Measurements from ENCODE around the gene ADGRG3.
"Not testable (repeated sequence)": the region's sequence is repeated elsewhere in the genome, so short reads cannot be mapped to it uniquely, and the experiment has no call there.

ADGRG3 gene

DNA sequence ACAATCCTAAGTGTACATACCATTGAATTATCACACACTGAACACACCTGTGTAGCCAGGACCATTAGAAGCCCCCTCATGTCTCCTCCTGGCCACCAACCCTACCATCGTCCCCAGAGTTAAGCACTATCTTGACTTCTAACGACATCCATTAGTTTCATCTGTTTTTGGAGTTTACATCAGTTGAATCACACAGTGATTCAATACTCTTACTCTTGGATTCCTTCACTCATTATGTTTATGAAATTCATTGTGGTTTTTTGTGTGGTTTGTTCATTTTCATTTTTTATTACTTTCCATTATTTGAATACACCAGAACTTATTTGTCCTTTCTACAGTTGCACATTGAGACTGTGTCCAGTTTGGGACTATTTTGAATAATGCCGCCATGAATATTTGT, 40.1 kb downstream of the ADGRG3 start:
- no peak overlapping the region for H3K4me3 ChIP-seq (ENCODE audit: low read depth, low read length)
- TF ChIP-seq, protein P1, sequence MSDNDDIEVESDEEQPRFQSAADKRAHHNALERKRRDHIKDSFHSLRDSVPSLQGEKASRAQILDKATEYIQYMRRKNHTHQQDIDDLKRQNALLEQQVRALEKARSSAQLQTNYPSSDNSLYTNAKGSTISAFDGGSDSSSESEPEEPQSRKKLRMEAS (IDR thresholded peaks at IDR 0.05; ENCODE audit: low read depth, low read length) = no peak
- TF ChIP-seq CTCF (IDR thresholded peaks at IDR 0.05; ENCODE audit: low read depth, low read length) (no peak), POLR2A (IDR thresholded peaks at IDR 0.05; ENCODE audit: extremely low read depth, insufficient read length) (no peak), MYC (IDR thresholded peaks at IDR 0.05; ENCODE audit: low read depth, low read length) (no peak)
- DNase-seq (ENCODE audit: low read depth) = no peak

GRCh38 chr16:57709663-57710062, 41.6 kb downstream of the ADGRG3 start:
- TF ChIP-seq POLR2A (IDR thresholded peaks at IDR 0.05; ENCODE audit: extremely low read depth, insufficient read length) (no peak), MYC (IDR thresholded peaks at IDR 0.05; ENCODE audit: low read depth, low read length) (no peak), CTCF (IDR thresholded peaks at IDR 0.05; ENCODE audit: low read depth, low read length) (no peak)
- TF ChIP-seq, protein P1 (IDR thresholded peaks at IDR 0.05; ENCODE audit: low read depth, low read length) = no peak
- DNase-seq (ENCODE audit: low read depth) = no peak
- no peak overlapping the region for H3K4me3 ChIP-seq (ENCODE audit: low read depth, low read length)

GRCh38 chr16:57711346-57711745, 43.2 kb downstream of the ADGRG3 start:
- no peak overlapping the region for H3K4me3 ChIP-seq (ENCODE audit: low read depth, low read length)
- no peak for DNase-seq (ENCODE audit: low read depth)
- no peak for TF ChIP-seq MYC (IDR thresholded peaks at IDR 0.05; ENCODE audit: low read depth, low read length)
- TF ChIP-seq, protein P1 (IDR thresholded peaks at IDR 0.05; ENCODE audit: low read depth, low read length) = no peak
- TF ChIP-seq POLR2A (IDR thresholded peaks at IDR 0.05; ENCODE audit: extremely low read depth, insufficient read length) = no peak
- no peak for TF ChIP-seq CTCF (IDR thresholded peaks at IDR 0.05; ENCODE audit: low read depth, low read length)

GRCh38 chr16:57711993-57712392, 43.9 kb downstream of the ADGRG3 start:
- H3K4me3 ChIP-seq (ENCODE audit: low read depth, low read length) = no peak overlapping the region
- no peak for DNase-seq (ENCODE audit: low read depth)
- TF ChIP-seq CTCF (IDR thresholded peaks at IDR 0.05; ENCODE audit: low read depth, low read length) (no peak), MYC (IDR thresholded peaks at IDR 0.05; ENCODE audit: low read depth, low read length) (no peak), POLR2A (IDR thresholded peaks at IDR 0.05; ENCODE audit: extremely low read depth, insufficient read length) (no peak)
- TF ChIP-seq, protein P1 (IDR thresholded peaks at IDR 0.05; ENCODE audit: low read depth, low read length) = no peak

DNA sequence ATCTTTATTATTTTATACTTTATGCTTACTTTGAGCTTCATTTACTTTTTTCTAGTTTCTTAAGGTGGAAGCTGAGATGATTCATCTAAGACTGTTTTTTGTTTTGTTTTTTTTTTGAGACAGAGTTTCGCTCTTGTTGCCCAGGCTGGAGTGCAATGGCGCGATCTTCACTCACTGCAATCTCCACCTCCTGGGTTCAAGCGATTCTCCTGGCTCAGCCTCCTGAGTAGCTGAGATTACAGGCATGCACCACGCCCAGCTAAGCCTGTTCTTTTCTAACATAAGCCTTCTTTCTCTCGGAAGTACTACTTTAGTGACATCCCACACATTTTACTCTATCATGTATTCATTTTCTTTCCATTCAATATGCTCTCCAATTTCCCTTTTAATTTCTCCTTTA, 44.5 kb downstream of the ADGRG3 start:
- not testable (repeated sequence) for DNase-seq (ENCODE audit: low read depth); H3K4me3 ChIP-seq (ENCODE audit: low read depth, low read length)

GRCh38 chr16:57713596-57713995, 45.5 kb downstream of the ADGRG3 start:
- no peak overlapping the region for H3K4me3 ChIP-seq (ENCODE audit: low read depth, low read length)
- TF ChIP-seq CTCF (IDR thresholded peaks at IDR 0.05; ENCODE audit: low read depth, low read length) = no peak
- TF ChIP-seq POLR2A (IDR thresholded peaks at IDR 0.05; ENCODE audit: extremely low read depth, insufficient read length) = no peak
- TF ChIP-seq MYC (IDR thresholded peaks at IDR 0.05; ENCODE audit: low read depth, low read length) = no peak
- TF ChIP-seq, protein P1 (IDR thresholded peaks at IDR 0.05; ENCODE audit: low read depth, low read length) = no peak
- no peak for DNase-seq (ENCODE audit: low read depth)
